LNCaP clone FGC (cell line): ENCODE data around the gene GSN.
"Not testable (repeated sequence)": the region's sequence is repeated elsewhere in the genome, so short reads cannot be mapped to it uniquely, and the experiment has no call there.

ENCODE experiments used
- DNase-seq: peaks from one replicate; pipeline ENCODE4 v3.0.0-alpha.2; 2011; ENCODE audit warnings: low read depth
- H3K4me3 ChIP-seq: 2 replicates; pipeline ENCODE4 v1.5.1; 2011; ENCODE audit warnings: mild to moderate bottlenecking, low read depth, low read length, control low read depth
- CTCF ChIP-seq: IDR thresholded peaks from 2 replicates; pipeline ENCODE4 v1.5.1; 2012; ENCODE audit warnings: mild to moderate bottlenecking; ENCODE audit not compliant: control insufficient read depth, insufficient read depth; ENCODE audit errors: extremely low read depth

GSN gene

GRCh38 chr9:121289772-121290370 lies 21.9 kb downstream of the GSN start:
- no peak for TF ChIP-seq CTCF
- no peak for DNase-seq
- no peak overlapping the region for H3K4me3 ChIP-seq

- not testable (repeated sequence) for H3K4me3 ChIP-seq, DNase-seq
Observed at GRCh38 chr9:121291536-121291935, 23.6 kb downstream of the GSN start.

DNA sequence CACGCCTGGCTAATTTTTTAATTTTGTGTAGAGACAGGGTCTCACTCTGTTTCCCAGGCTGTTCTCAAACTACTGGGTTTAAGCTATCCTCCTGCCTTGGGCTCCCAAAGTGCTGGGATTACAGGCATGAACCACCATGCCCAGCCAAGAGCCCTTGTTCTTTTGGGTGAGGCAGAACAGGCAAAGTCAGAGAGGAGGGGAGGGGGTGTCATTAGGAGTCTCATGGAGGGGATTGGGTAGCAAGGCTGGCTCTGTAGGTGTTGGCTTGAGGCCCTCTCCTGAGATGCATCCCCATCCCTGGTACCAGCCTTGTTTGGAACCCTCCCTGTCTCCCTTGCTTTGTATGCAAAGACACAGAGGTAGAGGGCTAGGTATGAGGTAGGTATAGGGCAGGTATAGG lies 24.1 kb downstream of the GSN start:
- no peak for TF ChIP-seq CTCF
- no peak overlapping the region for H3K4me3 ChIP-seq
- no peak for DNase-seq

DNA sequence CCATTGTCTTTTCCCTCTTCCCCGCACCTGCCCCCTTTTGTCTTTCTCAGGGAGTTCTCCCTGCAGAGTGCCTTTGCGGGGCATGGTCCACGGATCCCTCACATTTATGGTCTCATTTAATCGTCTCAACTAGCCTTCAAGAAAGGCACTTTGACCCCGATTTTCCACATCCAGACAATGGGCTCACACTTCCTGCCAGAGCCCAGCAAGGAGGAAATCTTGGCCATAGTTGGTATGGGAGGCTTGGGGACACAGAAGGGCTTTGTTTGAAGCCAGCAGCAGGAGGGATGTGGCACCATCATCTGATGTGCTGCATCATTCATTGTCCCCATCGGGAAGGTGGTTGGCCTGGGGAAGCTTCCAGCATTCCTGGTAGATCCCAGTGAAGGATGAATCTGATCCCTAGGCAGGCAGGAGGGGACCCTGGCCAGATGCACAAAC lies 24.9 kb downstream of the GSN start:
- TF ChIP-seq CTCF: no peak
- no peak for DNase-seq
- H3K4me3 ChIP-seq: no peak overlapping the region

GRCh38 chr9:121294151-121294743 lies 26.3 kb downstream of the GSN start:
- H3K4me3 ChIP-seq: no peak overlapping the region
- no peak for DNase-seq
- no peak for TF ChIP-seq CTCF

DNA sequence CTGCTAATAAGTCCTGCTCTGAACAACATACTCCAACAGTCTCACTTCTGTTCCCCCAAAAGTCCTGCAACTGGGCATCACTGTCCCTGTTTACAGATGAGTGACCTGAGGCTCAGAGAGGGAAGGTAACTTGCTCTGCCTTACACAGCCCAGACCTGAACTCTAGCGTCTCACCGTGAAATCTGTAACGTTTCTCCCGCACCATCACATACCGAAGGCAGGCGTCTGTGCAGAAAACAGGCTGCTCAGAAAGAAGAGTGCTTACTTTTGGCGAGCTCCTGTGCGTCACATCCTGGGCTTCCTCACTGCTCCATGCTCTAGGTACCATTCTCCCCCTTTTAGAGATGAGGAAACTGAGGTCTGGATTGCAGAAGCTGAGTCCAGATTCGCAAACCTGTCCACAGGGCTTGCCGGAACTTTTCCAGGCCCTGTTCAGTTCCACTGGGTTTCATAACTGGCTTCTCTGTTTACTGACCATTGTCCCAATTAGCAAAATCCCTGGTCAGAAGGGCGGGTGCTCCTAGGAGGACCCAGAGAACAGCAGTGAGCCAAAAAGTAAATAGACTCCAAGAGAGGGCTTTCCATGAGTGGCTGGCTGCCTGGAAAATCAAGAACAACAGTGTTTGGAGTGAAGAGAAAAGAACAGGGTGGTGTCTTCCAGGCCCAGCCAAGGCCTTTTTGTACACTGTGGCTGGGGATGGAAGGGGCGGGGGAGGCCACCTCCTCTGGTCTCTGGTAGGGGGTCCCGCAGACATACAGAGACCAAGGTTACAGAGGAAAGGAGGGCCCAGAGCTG lies 27.1 kb downstream of the GSN start:
- no peak for TF ChIP-seq CTCF
- H3K4me3 ChIP-seq: no peak overlapping the region
- no peak for DNase-seq

DNA sequence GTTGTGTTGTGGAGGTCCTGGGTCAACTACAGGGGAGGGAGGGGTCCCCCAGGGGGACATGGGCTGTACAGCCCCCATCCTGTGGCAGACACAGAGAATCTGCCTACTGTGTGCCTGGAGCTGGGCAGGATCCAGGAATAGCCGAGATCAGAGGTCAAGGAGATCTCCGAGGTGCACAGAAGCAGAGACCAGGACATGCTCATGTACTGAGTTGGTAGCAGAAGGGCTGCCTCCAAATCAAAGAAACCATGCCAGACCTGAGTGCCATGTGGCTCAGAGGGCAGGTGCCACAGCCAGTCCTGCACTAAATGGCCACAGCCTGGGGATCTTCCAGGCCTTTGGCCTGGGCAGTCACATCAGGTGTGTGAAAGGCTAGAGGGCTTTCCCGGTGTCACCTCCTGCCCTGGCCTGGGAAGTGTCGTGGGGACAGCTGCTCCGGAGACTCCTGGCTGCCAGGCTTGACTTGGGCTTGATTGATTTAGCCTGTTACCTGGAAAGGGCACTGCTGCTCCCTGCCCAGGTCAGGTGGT lies 27.8 kb downstream of the GSN start:
- H3K4me3 ChIP-seq: no peak overlapping the region
- no peak for TF ChIP-seq CTCF
- DNase-seq: no peak
